ENCODE measurements around the gene CORO1C.

DNA sequence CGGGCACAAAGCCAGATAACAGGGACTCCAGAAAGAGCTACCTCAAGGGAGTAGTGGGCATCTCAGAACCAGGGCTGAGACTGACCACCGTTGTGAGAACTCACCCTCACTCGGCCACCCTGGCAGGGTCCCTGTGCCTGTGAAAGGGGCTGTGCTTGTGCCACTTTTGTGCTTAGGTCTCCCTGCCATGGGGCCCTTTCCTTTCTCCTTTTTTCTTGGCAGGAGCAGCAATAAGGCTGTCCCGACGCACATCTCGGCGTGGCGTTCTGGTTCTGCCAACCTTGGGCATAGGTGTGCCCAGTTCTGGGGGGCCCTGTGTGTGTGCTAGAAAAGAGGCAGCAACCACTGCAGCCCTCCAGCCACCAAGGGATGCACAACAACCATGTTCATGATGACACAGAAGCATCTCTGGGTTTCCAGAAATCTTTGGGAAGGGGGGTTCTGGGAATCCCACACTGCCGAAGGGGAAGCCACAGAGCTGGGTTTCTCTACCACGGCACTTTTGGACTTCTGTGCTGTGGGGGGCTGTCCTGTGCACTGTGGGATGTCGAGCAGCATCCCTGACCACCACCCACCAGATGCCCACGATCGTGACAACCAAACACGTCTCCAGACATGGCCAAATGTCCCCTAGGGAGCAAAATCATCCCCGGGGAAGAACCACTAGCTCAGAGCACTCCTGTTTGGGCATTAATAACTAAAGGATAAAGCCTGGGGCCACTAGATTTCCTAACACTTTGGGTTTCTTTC, 120.3 kb downstream of the CORO1C start:
- TF ChIP-seq, protein P1, sequence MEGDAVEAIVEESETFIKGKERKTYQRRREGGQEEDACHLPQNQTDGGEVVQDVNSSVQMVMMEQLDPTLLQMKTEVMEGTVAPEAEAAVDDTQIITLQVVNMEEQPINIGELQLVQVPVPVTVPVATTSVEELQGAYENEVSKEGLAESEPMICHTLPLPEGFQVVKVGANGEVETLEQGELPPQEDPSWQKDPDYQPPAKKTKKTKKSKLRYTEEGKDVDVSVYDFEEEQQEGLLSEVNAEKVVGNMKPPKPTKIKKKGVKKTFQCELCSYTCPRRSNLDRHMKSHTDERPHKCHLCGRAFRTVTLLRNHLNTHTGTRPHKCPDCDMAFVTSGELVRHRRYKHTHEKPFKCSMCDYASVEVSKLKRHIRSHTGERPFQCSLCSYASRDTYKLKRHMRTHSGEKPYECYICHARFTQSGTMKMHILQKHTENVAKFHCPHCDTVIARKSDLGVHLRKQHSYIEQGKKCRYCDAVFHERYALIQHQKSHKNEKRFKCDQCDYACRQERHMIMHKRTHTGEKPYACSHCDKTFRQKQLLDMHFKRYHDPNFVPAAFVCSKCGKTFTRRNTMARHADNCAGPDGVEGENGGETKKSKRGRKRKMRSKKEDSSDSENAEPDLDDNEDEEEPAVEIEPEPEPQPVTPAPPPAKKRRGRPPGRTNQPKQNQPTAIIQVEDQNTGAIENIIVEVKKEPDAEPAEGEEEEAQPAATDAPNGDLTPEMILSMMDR (conservative IDR thresholded peaks at IDR 0.05): no peak
- no peak for TF ChIP-seq EZH2 (IDR thresholded peaks at IDR 0.05; ENCODE audit: low read depth)

All from PC-9 (cell line).